Esophagus (tissue), 2 donors: Measurements from ENCODE around the gene MELTF. TPM values are rescaled to one million over a fixed set of nuclear protein-coding genes. Genes with fewer than 3 reads are reported as not detected.

ENCODE experiments used
- H3K27ac ChIP-seq, 2 donors: one replicate each; pipeline ENCODE4 v1.5.1; 2013; ENCODE audit warnings: low read depth in 2 of 2, mild to moderate bottlenecking in 2 of 2, inconsistent platforms in 1 of 2, low read length in 1 of 2, moderate library complexity in 1 of 2
- H3K27me3 ChIP-seq, 2 donors: one replicate each; pipeline ENCODE4 v1.6.1; 2013; ENCODE audit warnings: low read length in 2 of 2, control low read depth in 1 of 2, mild to moderate bottlenecking in 1 of 2; ENCODE audit not compliant: insufficient read depth in 2 of 2, control insufficient read depth in 1 of 2
- H3K36me3 ChIP-seq, 2 donors: one replicate each; pipeline ENCODE4 v1.6.1; 2013; ENCODE audit warnings: low read length in 1 of 2; ENCODE audit not compliant: control insufficient read depth in 2 of 2, insufficient read depth in 2 of 2
- H3K4me1 ChIP-seq, 2 donors: one replicate each; pipeline ENCODE4 v1.6.1; 2013; ENCODE audit warnings: low read length in 1 of 2; ENCODE audit not compliant: control insufficient read depth in 2 of 2, insufficient read depth in 2 of 2
- H3K4me3 ChIP-seq, 2 donors: one replicate each; pipeline ENCODE4 v1.5.1; 2013; ENCODE audit warnings: low read length in 2 of 2, mild to moderate bottlenecking in 2 of 2, low read depth in 1 of 2, moderate library complexity in 1 of 2
- H3K9me3 ChIP-seq, 2 donors: one replicate each; pipeline ENCODE4 v1.6.1; 2013; ENCODE audit warnings: mild to moderate bottlenecking in 2 of 2, low read depth in 1 of 2, low read length in 1 of 2, moderate library complexity in 1 of 2; ENCODE audit not compliant: control insufficient read depth in 2 of 2, insufficient read depth in 1 of 2
- WGBS, 2 donors: extraction: QIAGEN DNeasy Blood & Tissue Kit; methylation state at CpG; one replicate each; pipeline ENCODE4 v1.1.7; 2013; 5-methylcytosine and 5-hydroxymethylcytosine counted together
- polyA plus RNA-seq, 2 donors: library from polyadenylated mRNA; stranded (reverse); fragments of 200-250 nt; gene quantifications; one replicate each; pipeline ENCODE4 v1.2.3, GENCODE V29; 2013
- donor health status: healthy with polysubstance abuse.
- donor health status: Bipolar disorder and iron deficiency.

The MELTF gene
- polyA plus RNA-seq, 2 donors: 1.9 to 3.0 TPM

GRCh38 chr3:196985954-196986885 lies 43.4 kb downstream of the MELTF start:
- no peak overlapping the region for H3K27ac ChIP-seq
- H3K36me3 ChIP-seq: no peaks in the 10 kb centered on the region
- no peaks in the 10 kb centered on the region for H3K27me3 ChIP-seq
- peaks cover 0 to 3% of the 10 kb centered on the region in 2 donors for H3K4me1 ChIP-seq
- 89 to 91% methylated on average over 9 of the region's 9 CpGs for WGBS, 2 donors
- H3K4me3 ChIP-seq: no peak overlapping the region
- H3K9me3 ChIP-seq: peaks cover 0 to 5% of the 10 kb centered on the region in 2 donors

GRCh38 chr3:196985298-196985697 lies 44.3 kb downstream of the MELTF start:
- WGBS, 2 donors: 79 to 88% methylated on average over 6 of the region's 6 CpGs
- Histone ChIP-seq H3K9me3 (peaks cover 0 to 5% of the 10 kb centered on the region in 2 donors), H3K36me3 (no peaks in the 10 kb centered on the region), H3K4me3 (no peak overlapping the region), H3K27ac (no peak overlapping the region), H3K4me1 (peaks cover 0 to 3% of the 10 kb centered on the region in 2 donors), H3K27me3 (no peaks in the 10 kb centered on the region)

GRCh38 chr3:196983186-196983585 lies 46.4 kb downstream of the MELTF start:
- Histone ChIP-seq H3K9me3 (peaks cover 0 to 5% of the 10 kb centered on the region in 2 donors), H3K36me3 (no peaks in the 10 kb centered on the region), H3K27ac (no peak overlapping the region), H3K4me3 (no peak overlapping the region), H3K4me1 (peaks cover 2% of the 10 kb centered on the region in 2 donors), H3K27me3 (no peaks in the 10 kb centered on the region)
- 63 to 71% methylated on average over 1 of the region's 1 CpG for WGBS, 2 donors

DNA sequence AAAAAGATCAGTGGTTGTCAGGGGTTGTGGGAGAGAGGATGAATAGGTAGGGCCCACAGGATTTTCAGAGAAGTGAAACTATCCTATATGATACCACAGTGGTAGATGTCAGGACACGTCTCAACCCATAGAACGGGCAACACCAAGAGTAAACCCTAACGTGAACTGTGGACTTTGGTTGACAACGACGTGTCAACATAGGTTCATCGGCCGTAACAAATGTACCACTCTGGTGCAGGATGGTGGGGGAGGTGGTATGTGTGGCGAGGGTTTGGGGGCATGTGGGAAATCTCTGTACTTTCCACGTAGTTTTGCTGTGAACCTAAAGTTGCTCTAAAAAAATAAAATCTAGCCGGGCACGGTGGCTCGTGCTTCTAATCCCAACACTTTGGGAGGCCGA lies 48.0 kb downstream of the MELTF start:
- Histone ChIP-seq H3K9me3 (peaks cover 0 to 5% of the 10 kb centered on the region in 2 donors), H3K27ac (no peak overlapping the region), H3K4me3 (no peak overlapping the region), H3K27me3 (no peaks in the 10 kb centered on the region), H3K4me1 (peaks cover 0 to 2% of the 10 kb centered on the region in 2 donors), H3K36me3 (no peaks in the 10 kb centered on the region)
- 91 to 92% methylated on average over 13 of the region's 13 CpGs for WGBS, 2 donors

GRCh38 chr3:196979545-196979944 lies 50.1 kb downstream of the MELTF start:
- H3K4me3 ChIP-seq: no peak overlapping the region
- no peaks in the 10 kb centered on the region for H3K36me3 ChIP-seq
- H3K4me1 ChIP-seq: peaks cover 0 to 2% of the 10 kb centered on the region in 2 donors
- no peaks in the 10 kb centered on the region for H3K27me3 ChIP-seq
- peaks cover 0 to 2% of the 10 kb centered on the region in 2 donors for H3K9me3 ChIP-seq
- H3K27ac ChIP-seq: no peak overlapping the region
- WGBS, 2 donors: 76 to 82% methylated on average over 10 of the region's 10 CpGs

DNA sequence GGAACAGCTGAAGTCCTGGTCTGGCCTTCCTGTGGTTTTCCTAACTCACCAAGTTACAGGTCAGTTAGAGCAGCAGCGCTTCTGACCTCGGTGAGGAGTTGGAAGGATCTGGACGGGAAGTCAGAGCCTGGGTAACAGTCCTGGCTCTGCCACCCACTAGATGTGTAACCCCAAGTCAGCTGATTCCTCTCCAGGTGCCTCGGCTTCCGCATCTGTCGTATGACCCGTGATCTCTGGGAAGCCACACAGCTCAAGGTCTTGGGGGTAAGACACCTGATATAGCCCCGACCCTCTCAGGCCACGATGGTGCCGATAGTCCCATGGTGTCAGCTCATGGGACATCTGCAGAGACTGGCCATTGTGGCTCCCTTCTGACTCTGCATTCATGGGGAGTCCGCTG lies 52.7 kb downstream of the MELTF start:
- Histone ChIP-seq H3K4me3 (no peak overlapping the region), H3K27me3 (no peaks in the 10 kb centered on the region), H3K4me1 (peaks cover 0 to 2% of the 10 kb centered on the region in 2 donors), H3K27ac (no peak overlapping the region), H3K9me3 (no peaks in the 10 kb centered on the region), H3K36me3 (no peaks in the 10 kb centered on the region)
- WGBS, 2 donors: 79 to 81% methylated on average over 11 of the region's 11 CpGs

DNA sequence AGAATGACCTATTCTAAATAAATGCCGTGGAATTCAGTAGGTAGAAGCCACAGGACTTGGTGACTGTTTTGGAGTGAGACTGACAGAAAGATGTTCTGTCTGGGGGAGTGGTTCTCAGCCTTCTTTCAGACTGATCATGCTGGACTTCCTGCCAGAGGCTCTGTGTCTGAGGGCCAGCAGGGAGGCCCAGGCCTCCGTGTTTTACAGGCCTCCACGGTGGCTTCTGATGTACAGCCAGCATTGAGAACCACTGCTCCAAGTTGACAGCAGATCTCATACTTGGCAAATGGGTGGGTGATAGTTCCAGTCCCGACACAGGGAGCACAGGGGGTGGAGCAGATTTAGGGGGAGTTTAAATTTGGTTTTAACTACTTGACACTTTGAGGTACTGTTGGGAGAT lies 54.3 kb downstream of the MELTF start:
- no peak overlapping the region for H3K4me3 ChIP-seq
- no peaks in the 10 kb centered on the region for H3K9me3 ChIP-seq
- H3K27ac ChIP-seq: no peak overlapping the region
- peaks cover 0 to 2% of the 10 kb centered on the region in 2 donors for H3K4me1 ChIP-seq
- 73 to 77% methylated on average over 4 of the region's 4 CpGs for WGBS, 2 donors
- no peaks in the 10 kb centered on the region for H3K36me3 ChIP-seq
- no peaks in the 10 kb centered on the region for H3K27me3 ChIP-seq

GRCh38 chr3:196974661-196975060 lies 55.0 kb downstream of the MELTF start:
- Histone ChIP-seq H3K4me1 (peaks cover 0 to 2% of the 10 kb centered on the region in 2 donors), H3K27me3 (no peaks in the 10 kb centered on the region), H3K9me3 (no peaks in the 10 kb centered on the region), H3K36me3 (no peaks in the 10 kb centered on the region), H3K4me3 (no peak overlapping the region), H3K27ac (no peak overlapping the region)
- WGBS, 2 donors: 82 to 89% methylated on average over 5 of the region's 5 CpGs

GRCh38 chr3:196971094-196971698 lies 58.4 kb downstream of the MELTF start:
- Histone ChIP-seq H3K4me1 (peaks cover 3 to 5% of the 10 kb centered on the region in 2 donors), H3K27me3 (no peaks in the 10 kb centered on the region), H3K27ac (no peak overlapping the region), H3K4me3 (no peak overlapping the region), H3K9me3 (no peaks in the 10 kb centered on the region), H3K36me3 (peaks cover 0 to 4% of the 10 kb centered on the region in 2 donors)
- 77 to 80% methylated on average over 7 of the region's 7 CpGs for WGBS, 2 donors
